Astrocyte (in vitro differentiated cells and primary cell): Measurements from ENCODE around the gene PCBP3.

ENCODE experiments used
- CTCF ChIP-seq: IDR thresholded peaks from 2 replicates; pipeline ENCODE4 v1.5.1; 2011; ENCODE audit warnings: low read depth, mild to moderate bottlenecking, inconsistent platforms, low read length, moderate library complexity; ENCODE audit not compliant: insufficient read depth
- EZH2 ChIP-seq: IDR thresholded peaks from 2 replicates; pipeline ENCODE4 v1.6.1; 2012; ENCODE audit warnings: mild to moderate bottlenecking, low read length, inconsistent platforms; ENCODE audit not compliant: insufficient read depth

GRCh38 chr21:45979651-45980050 lies 336.1 kb downstream of the PCBP3 start:
- TF ChIP-seq CTCF (no peak), EZH2 (no peak)
